GM12878 (cell line): ENCODE results near the gene DDX42. TPM values are rescaled to one million over a fixed set of nuclear protein-coding genes. Genes with fewer than 3 reads are reported as not detected.
A peak's percentile ranks its signal among the peaks of the same experiment; 100 is the strongest.

Experiments
- ATAC-seq: fragments of 200-7000 bp; cut with Tn5 transposase; 3 replicates; pipeline ENCODE4 v1.9.1; 2020; ENCODE audit warnings: mild to moderate bottlenecking, moderate library complexity
- BruUV-seq: library from RNA; stranded (reverse); fragments of 400-500 nt; replicated peaks from 2 replicates; lab custom pipeline; 2021; lab: Mats Ljungman, UMichigan
- CTCF ChIA-PET: fragments of 300-600 bp; sonication (Branson Sonifier 250); formaldehyde crosslinking; extraction: SDS; loops from one replicate; lab custom pipeline; 2021; ENCODE audit warnings: inconsistent platforms; lab: Yijun Ruan, JAX
- POLR2A ChIA-PET: fragments of 350-600 bp; formaldehyde crosslinking; extraction: SDS; loops from one replicate; lab custom pipeline; 2021; ENCODE audit warnings: inconsistent platforms; lab: Charles Lee
- RAD21 ChIA-PET: fragments of 300-600 bp; sonication (Branson Sonifier 250); formaldehyde crosslinking; loops from one replicate; lab custom pipeline; 2023; ENCODE audit warnings: antibody characterized with exemption; ENCODE audit not compliant: unreplicated experiment; lab: Charles Lee
- SMC1A ChIA-PET: fragments of 300-600 bp; sonication (Branson Sonifier 250); formaldehyde crosslinking; loops from one replicate; lab custom pipeline; 2023; ENCODE audit not compliant: unreplicated experiment, uncharacterized antibody; lab: Charles Lee
- DNase-seq: peaks from one replicate; pipeline ENCODE4 v3.0.0-alpha.2; 2011; ENCODE audit warnings: low read depth, low spot score
- FAIRE-seq: peaks from 3 replicates; lab custom pipeline; 2011; peaks lifted over from hg19 to GRCh38; lab: Jason Lieb, UNC
- H2AFZ ChIP-seq: 2 replicates; pipeline ENCODE4 v1.6.0; 2011; ENCODE audit warnings: low read depth, low read length, control low read depth; ENCODE audit not compliant: control insufficient read depth
- H3K27ac ChIP-seq: 2 replicates; pipeline ENCODE4 v1.5.1; 2011; ENCODE audit warnings: control low read depth; ENCODE audit not compliant: control insufficient read depth, insufficient read depth
- H3K27me3 ChIP-seq, 2 experiments: replicated peaks in 1 of 2; 2 replicates each; pipeline versions ENCODE4 v1.6.0 to v1.6.1; 2011; ENCODE audit warnings: low read length in 1 of 2; ENCODE audit not compliant: control insufficient read depth in 2 of 2, insufficient read depth in 2 of 2
- H3K36me3 ChIP-seq, 2 experiments: 2 replicates each; pipeline ENCODE4 v1.5.1; 2011; ENCODE audit warnings: low read length in 1 of 2; ENCODE audit not compliant: control insufficient read depth in 2 of 2, insufficient read depth in 2 of 2
- H3K4me1 ChIP-seq: 2 replicates; pipeline ENCODE4 v1.6.1; 2011; ENCODE audit warnings: mild to moderate bottlenecking, low read length, moderate library complexity, mixed read lengths; ENCODE audit not compliant: control insufficient read depth, insufficient read depth
- H3K4me2 ChIP-seq: 2 replicates; pipeline ENCODE4 v1.6.0; 2011; ENCODE audit warnings: control low read depth; ENCODE audit not compliant: control insufficient read depth, insufficient read depth
- H3K4me3 ChIP-seq: fragments of 200-600 bp; sonication (generic); 2 replicates; pipeline ENCODE4 v1.5.1; 2016
- H3K79me2 ChIP-seq: 2 replicates; pipeline ENCODE4 v1.6.0; 2011; ENCODE audit warnings: low read length; ENCODE audit not compliant: control insufficient read depth, insufficient read depth
- H3K9ac ChIP-seq: 2 replicates; pipeline ENCODE4 v1.8.0; 2011; ENCODE audit warnings: low read length, control low read depth, mixed read lengths; ENCODE audit not compliant: control insufficient read depth, insufficient read depth
- H3K9me3 ChIP-seq: replicated peaks from 3 replicates; pipeline ENCODE4 v1.5.1; 2011; ENCODE audit warnings: mild to moderate bottlenecking, low read length; ENCODE audit not compliant: control insufficient read depth, insufficient read depth
- H4K20me1 ChIP-seq: 2 replicates; pipeline ENCODE4 v1.6.0; 2011; ENCODE audit not compliant: control insufficient read depth, insufficient read depth
- ASH2L ChIP-seq: fragments of 300-600, 200-600 bp; sonication (generic); IDR thresholded peaks from 2 replicates; pipeline ENCODE4 v1.6.1; 2017; ENCODE audit warnings: low read depth, mild to moderate bottlenecking, borderline replicate concordance
- ATF7 ChIP-seq: fragments of 450-650 bp; IDR thresholded peaks from 2 replicates; pipeline ENCODE4 v1.6.1; 2016; ENCODE audit warnings: low read depth, mild to moderate bottlenecking
- BRCA1 ChIP-seq: IDR thresholded peaks from 2 replicates; pipeline ENCODE4 v1.6.1; 2011; ENCODE audit warnings: low read depth, low read length, improper control_type of control experiment
- CBX5 ChIP-seq: sonication (generic); IDR thresholded peaks from 2 replicates; pipeline ENCODE4 v1.6.1; 2016; ENCODE audit warnings: low read depth, moderate library complexity, mild to moderate bottlenecking, inconsistent platforms
- CEBPB ChIP-seq, 2 experiments: fragments of 150-350 bp in 1 of 2; IDR thresholded peaks; 2 replicates each; pipeline ENCODE4 v1.6.1; 2012 to 2014; ENCODE audit warnings: low read depth in 2 of 2, low read length in 2 of 2, borderline replicate concordance in 1 of 2, inconsistent platforms in 1 of 2
- EED ChIP-seq: sonication (generic); IDR thresholded peaks from 2 replicates; pipeline ENCODE4 v1.6.1; 2016; ENCODE audit warnings: antibody characterized with exemption, low read depth
- GABPA ChIP-seq: IDR thresholded peaks from 2 replicates; pipeline ENCODE4 v1.6.1; 2014; ENCODE audit warnings: antibody characterized with exemption, low read depth, mild to moderate bottlenecking, inconsistent platforms
- JUNB ChIP-seq: IDR thresholded peaks from 2 replicates; pipeline ENCODE4 v1.6.1; 2016; ENCODE audit warnings: antibody characterized with exemption, mild to moderate bottlenecking
- KAT2A ChIP-seq: conservative IDR thresholded peaks from 2 replicates; pipeline ENCODE4 v1.6.1; 2011; ENCODE audit warnings: low read depth, low read length; ENCODE audit not compliant: control insufficient read depth
- SIX5 ChIP-seq: IDR thresholded peaks from 2 replicates; pipeline ENCODE4 v1.6.1; 2011; ENCODE audit warnings: mild to moderate bottlenecking, low read depth, low read length, moderate library complexity; ENCODE audit not compliant: severe bottlenecking
- SMC3 ChIP-seq: IDR thresholded peaks from 2 replicates; pipeline ENCODE4 v1.6.1; 2011; ENCODE audit warnings: low read length, improper control_type of control experiment, borderline replicate concordance
- YY1 ChIP-seq: IDR thresholded peaks from 2 replicates; pipeline ENCODE4 v1.6.1; 2011; ENCODE audit warnings: low read depth, mild to moderate bottlenecking, low read length
- ZNF217 ChIP-seq: fragments of 450-650 bp; IDR thresholded peaks from 2 replicates; pipeline ENCODE4 v1.6.1; 2017; ENCODE audit warnings: antibody characterized with exemption, mild to moderate bottlenecking
- ZNF24 ChIP-seq: fragments of 450-650 bp; IDR thresholded peaks from 2 replicates; pipeline ENCODE4 v1.6.1; 2017; ENCODE audit warnings: antibody characterized with exemption, mild to moderate bottlenecking
- WGBS: methylation state at CpG from one replicate; pipeline ENCODE4 v1.1.6; 2016; ENCODE audit warnings: low lambda C conversion rate; ENCODE audit not compliant: insufficient replicate concordance, insufficient coverage; ENCODE audit errors: missing lambda C conversion rate; 5-methylcytosine and 5-hydroxymethylcytosine counted together
- in situ Hi-C: fragments of 300-500 bp; cut with MboI; formaldehyde crosslinking; loops from 9 replicates; pipeline ENCODE4 v1.14.3; 2018; ENCODE audit warnings: mixed read lengths
- intact Hi-C: fragments of 100-400 bp; cut with micrococcal nuclease; formaldehyde crosslinking; loops from one replicate; pipeline ENCODE4 v1.14.2; 2022; ENCODE audit not compliant: unreplicated experiment
- polyA plus RNA-seq, 11 experiments: library from polyadenylated mRNA; depleted of rRNA in 4 of 11; unstranded in 6 of 11; stranded (reverse) in 5 of 11; fragments of >200 nt; fragmentation: Nextera tagmentation in 4 of 11; fragmentation: Illumina TruSeq in 1 of 11; extraction: Ambion mirVana in 4 of 11; extraction: Trizol in 1 of 11; gene quantifications; 1 replicate in 1 of 11; 2 replicates in 10 of 11; pipeline versions ENCODE4 v1.2.1 to v1.2.3, GENCODE V29; 2011 to 2016; ENCODE audit warnings: inconsistent platforms in 2 of 11, missing spikeins in 2 of 11, low read depth in 1 of 11
- total RNA-seq, 4 experiments: library from RNA; depleted of rRNA in 3 of 4; stranded (reverse); fragments of >200 nt in 3 of 4; fragmentation: Illumina TruSeq in 1 of 4; extraction: Trizol in 1 of 4; gene quantifications; 2 replicates each; pipeline versions ENCODE4 v1.2.1 to v1.2.3, GENCODE V29; 2013 to 2021
- TF ChIP-seq, protein P1 (sequence below): IDR thresholded peaks from 2 replicates; pipeline ENCODE4 v1.6.1; 2012; ENCODE audit warnings: low read depth, low read length, improper control_type of control experiment
- TF ChIP-seq, protein P2 (sequence below): fragments of 450-650 bp; formaldehyde crosslinking; IDR thresholded peaks from 2 replicates; pipeline ENCODE4 v1.4.0; 2022; ENCODE audit warnings: mild to moderate bottlenecking, moderate library complexity
- TF ChIP-seq, protein P3 (sequence below): IDR thresholded peaks from 2 replicates; pipeline ENCODE4 v1.6.1; 2011; ENCODE audit warnings: low read depth, low read length, improper control_type of control experiment, borderline replicate concordance
- TF ChIP-seq, protein P4 (sequence below): IDR thresholded peaks from 2 replicates; pipeline ENCODE4 v1.6.1; 2012; ENCODE audit warnings: low read depth, low read length, improper control_type of control experiment

Gene DDX42
- total and polyA plus RNA-seq, 10 of the 15 experiments (the other 5 are each of a cell fraction or from before 2014, with no cell fraction given), result 14.6 to 147 (median 65.3) TPM

DNA sequence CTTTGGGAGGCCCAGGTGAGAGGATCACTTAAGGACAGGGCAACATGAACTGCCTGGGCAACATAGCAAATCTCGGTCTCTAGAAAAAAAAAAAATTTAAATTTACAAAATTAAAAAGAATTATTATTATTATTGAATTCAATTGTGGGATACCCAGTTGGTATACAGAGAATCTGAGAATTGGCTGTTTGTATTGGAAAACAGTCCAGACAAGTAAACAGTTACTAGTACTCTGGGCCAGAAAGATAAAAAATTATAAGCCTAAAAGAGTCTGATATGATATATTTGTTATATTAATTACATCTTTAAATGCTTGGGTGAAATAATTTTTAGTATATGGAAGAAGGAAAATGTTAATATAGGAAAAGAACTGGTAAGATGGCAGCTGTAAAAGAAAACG lies 15.5 kb upstream of the DDX42 start:
- Histone ChIP-seq H3K4me3 (no peak overlapping the region), H3K9ac (no peak overlapping the region), H3K4me2 (no peak overlapping the region), H3K9me3 (no peaks in the 10 kb centered on the region), H4K20me1 (no peaks in the 10 kb centered on the region), H2AFZ (no peak overlapping the region), H3K27me3 (no peaks in the 10 kb centered on the region), H3K27ac (no peak overlapping the region), H3K79me2 (peaks cover 2% of the 10 kb centered on the region; the same call in 1 of the 2 replicates), H3K36me3 (peaks cover 11 to 34% of the 10 kb centered on the region in 2 experiments), H3K4me1 (no peaks in the 10 kb centered on the region; the same call in 1 of the 2 replicates)
- POLR2A ChIA-PET, result no interaction called here
- intact Hi-C loops (no loop called here), in situ Hi-C loops (no loop called here)
- RAD21 ChIA-PET, result no interaction called here
- TF ChIP-seq SIX5 (no peak), ZNF24 (no peak), SMC3 (no peak), CBX5 (no peak), CEBPB (IDR thresholded peaks at IDR 0.05; ENCODE audit: borderline replicate concordance in 1 of 2, low read depth in 2 of 2, low read length in 2 of 2) (no peak), YY1 (no peak), ATF7 (no peak), GABPA (no peak), ZNF217 (no peak), EED (no peak), BRCA1 (no peak), KAT2A (no peak), JUNB (no peak), ASH2L (no peak)
- TF ChIP-seq, protein P1, sequence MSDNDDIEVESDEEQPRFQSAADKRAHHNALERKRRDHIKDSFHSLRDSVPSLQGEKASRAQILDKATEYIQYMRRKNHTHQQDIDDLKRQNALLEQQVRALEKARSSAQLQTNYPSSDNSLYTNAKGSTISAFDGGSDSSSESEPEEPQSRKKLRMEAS, result no peak
- TF ChIP-seq, protein P2, sequence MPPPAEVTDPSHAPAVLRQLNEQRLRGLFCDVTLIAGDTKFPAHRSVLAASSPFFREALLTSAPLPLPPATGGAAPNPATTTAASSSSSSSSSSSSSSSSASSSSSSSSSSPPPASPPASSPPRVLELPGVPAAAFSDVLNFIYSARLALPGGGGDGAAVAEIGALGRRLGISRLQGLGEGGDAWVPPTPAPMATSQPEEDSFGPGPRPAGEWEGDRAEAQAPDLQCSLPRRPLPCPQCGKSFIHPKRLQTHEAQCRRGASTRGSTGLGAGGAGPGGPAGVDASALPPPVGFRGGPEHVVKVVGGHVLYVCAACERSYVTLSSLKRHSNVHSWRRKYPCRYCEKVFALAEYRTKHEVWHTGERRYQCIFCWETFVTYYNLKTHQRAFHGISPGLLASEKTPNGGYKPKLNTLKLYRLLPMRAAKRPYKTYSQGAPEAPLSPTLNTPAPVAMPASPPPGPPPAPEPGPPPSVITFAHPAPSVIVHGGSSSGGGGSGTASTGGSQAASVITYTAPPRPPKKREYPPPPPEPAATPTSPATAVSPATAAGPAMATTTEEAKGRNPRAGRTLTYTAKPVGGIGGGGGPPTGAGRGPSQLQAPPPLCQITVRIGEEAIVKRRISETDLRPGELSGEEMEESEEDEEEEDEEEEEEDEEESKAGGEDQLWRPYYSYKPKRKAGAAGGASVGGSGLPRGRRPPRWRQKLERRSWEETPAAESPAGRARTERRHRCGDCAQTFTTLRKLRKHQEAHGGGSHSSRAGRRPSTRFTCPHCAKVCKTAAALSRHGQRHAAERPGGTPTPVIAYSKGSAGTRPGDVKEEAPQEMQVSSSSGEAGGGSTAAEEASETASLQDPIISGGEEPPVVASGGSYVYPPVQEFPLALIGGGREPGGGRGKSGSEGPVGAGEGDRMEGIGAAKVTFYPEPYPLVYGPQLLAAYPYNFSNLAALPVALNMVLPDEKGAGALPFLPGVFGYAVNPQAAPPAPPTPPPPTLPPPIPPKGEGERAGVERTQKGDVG (CRISPR knock-in tag), result no peak
- TF ChIP-seq, protein P3, sequence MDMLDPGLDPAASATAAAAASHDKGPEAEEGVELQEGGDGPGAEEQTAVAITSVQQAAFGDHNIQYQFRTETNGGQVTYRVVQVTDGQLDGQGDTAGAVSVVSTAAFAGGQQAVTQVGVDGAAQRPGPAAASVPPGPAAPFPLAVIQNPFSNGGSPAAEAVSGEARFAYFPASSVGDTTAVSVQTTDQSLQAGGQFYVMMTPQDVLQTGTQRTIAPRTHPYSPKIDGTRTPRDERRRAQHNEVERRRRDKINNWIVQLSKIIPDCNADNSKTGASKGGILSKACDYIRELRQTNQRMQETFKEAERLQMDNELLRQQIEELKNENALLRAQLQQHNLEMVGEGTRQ, result no peak
- TF ChIP-seq, protein P4, sequence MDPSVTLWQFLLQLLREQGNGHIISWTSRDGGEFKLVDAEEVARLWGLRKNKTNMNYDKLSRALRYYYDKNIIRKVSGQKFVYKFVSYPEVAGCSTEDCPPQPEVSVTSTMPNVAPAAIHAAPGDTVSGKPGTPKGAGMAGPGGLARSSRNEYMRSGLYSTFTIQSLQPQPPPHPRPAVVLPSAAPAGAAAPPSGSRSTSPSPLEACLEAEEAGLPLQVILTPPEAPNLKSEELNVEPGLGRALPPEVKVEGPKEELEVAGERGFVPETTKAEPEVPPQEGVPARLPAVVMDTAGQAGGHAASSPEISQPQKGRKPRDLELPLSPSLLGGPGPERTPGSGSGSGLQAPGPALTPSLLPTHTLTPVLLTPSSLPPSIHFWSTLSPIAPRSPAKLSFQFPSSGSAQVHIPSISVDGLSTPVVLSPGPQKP, result no peak
- BruUV-seq, result TSS peak; percentile 18
- no peak for ATAC-seq
- 98% methylated on average over 2 of the region's 2 CpGs for WGBS
- no peak for DNase-seq
- CTCF ChIA-PET, result interaction anchor here (0.9 kb wide), 1 partner anchor 13 kb away, joined by 3 read pairs; no protein-coding TSS in a partner anchor
- SMC1A ChIA-PET, result interaction anchor here (1.1 to 2.0 kb wide), 3 partner anchors 9 to 84 kb away, joined by 3 to 8 read pairs (median 5); no protein-coding TSS in a partner anchor
- no peak for FAIRE-seq
